Astrocyte (in vitro differentiated cells and primary cell): Measurements from ENCODE around the gene MAP1LC3B. TPM values are rescaled to one million over a fixed set of nuclear protein-coding genes. Genes with fewer than 3 reads are reported as not detected.

ENCODE experiments used
- DNase-seq: peaks from one replicate; pipeline ENCODE4 v3.0.0-alpha.2; 2010; ENCODE audit warnings: low read depth
- FAIRE-seq: peaks from 2 replicates; lab custom pipeline; 2011; peaks lifted over from hg19 to GRCh38; lab: Jason Lieb, UNC
- H2AFZ ChIP-seq: 2 replicates; pipeline ENCODE4 v1.6.0; 2012; ENCODE audit warnings: low read depth, low read length, inconsistent platforms
- H3K27ac ChIP-seq: 2 replicates; pipeline ENCODE4 v1.5.1; 2011; ENCODE audit warnings: low read depth, low read length, inconsistent platforms
- H3K27me3 ChIP-seq: 2 replicates; pipeline ENCODE4 v1.6.0; 2011; ENCODE audit warnings: low read length, inconsistent platforms; ENCODE audit not compliant: insufficient read depth
- H3K36me3 ChIP-seq: 2 replicates; pipeline ENCODE4 v1.5.1; 2011; ENCODE audit warnings: low read length, inconsistent platforms; ENCODE audit not compliant: insufficient read depth
- H3K4me1 ChIP-seq: 2 replicates; pipeline ENCODE4 v1.5.1; 2011; ENCODE audit warnings: low read length, inconsistent platforms; ENCODE audit not compliant: insufficient read depth
- H3K4me2 ChIP-seq: 2 replicates; pipeline ENCODE4 v1.6.0; 2012; ENCODE audit warnings: low read length, inconsistent platforms
- H3K4me3 ChIP-seq: 2 replicates; pipeline ENCODE4 v1.5.1; 2011; ENCODE audit warnings: low read depth, mild to moderate bottlenecking, low read length, inconsistent platforms; ENCODE audit not compliant: insufficient read depth
- H3K79me2 ChIP-seq: 2 replicates; pipeline ENCODE4 v1.6.0; 2012; ENCODE audit warnings: mild to moderate bottlenecking, low read length, inconsistent platforms; ENCODE audit not compliant: insufficient read depth
- H3K9ac ChIP-seq: 2 replicates; pipeline ENCODE4 v1.6.0; 2012; ENCODE audit warnings: mild to moderate bottlenecking, low read length, inconsistent platforms
- H3K9me3 ChIP-seq: 2 replicates; pipeline ENCODE4 v1.5.1; 2012; ENCODE audit warnings: low read depth, mild to moderate bottlenecking, low read length, inconsistent platforms; ENCODE audit not compliant: insufficient read depth
- H4K20me1 ChIP-seq: 2 replicates; pipeline ENCODE4 v1.6.0; 2012; ENCODE audit warnings: low read length, inconsistent platforms; ENCODE audit not compliant: insufficient read depth
- H3K27ac Mint-ChIP-seq: one replicate; pipeline ENCODE4 v1.8.0; 2021; ENCODE audit warnings: mild to moderate bottlenecking, mixed read lengths; ENCODE audit not compliant: unreplicated experiment
- H3K27me3 Mint-ChIP-seq: one replicate; pipeline ENCODE4 v1.8.0; 2021; ENCODE audit warnings: low read depth, mixed read lengths; ENCODE audit not compliant: unreplicated experiment
- H3K36me3 Mint-ChIP-seq: one replicate; pipeline ENCODE4 v1.8.0; 2021; ENCODE audit warnings: low read depth, mixed read lengths; ENCODE audit not compliant: unreplicated experiment
- H3K4me1 Mint-ChIP-seq: one replicate; pipeline ENCODE4 v1.8.0; 2021; ENCODE audit warnings: low read depth, mixed read lengths; ENCODE audit not compliant: unreplicated experiment
- H3K4me3 Mint-ChIP-seq: one replicate; pipeline ENCODE4 v1.8.0; 2021; ENCODE audit warnings: mild to moderate bottlenecking, moderate library complexity, mixed read lengths; ENCODE audit not compliant: unreplicated experiment
- H3K9me3 Mint-ChIP-seq: one replicate; pipeline ENCODE4 v1.8.0; 2021; ENCODE audit warnings: mild to moderate bottlenecking, mixed read lengths; ENCODE audit not compliant: unreplicated experiment
- EZH2 ChIP-seq: IDR thresholded peaks from 2 replicates; pipeline ENCODE4 v1.6.1; 2012; ENCODE audit warnings: mild to moderate bottlenecking, low read length, inconsistent platforms; ENCODE audit not compliant: insufficient read depth
- total RNA-seq: library from RNA; stranded (reverse); gene quantifications from 2 replicates; pipeline ENCODE4 v1.2.1, GENCODE V29; 2021
- TF ChIP-seq, protein P1 (sequence below): IDR thresholded peaks from 2 replicates; pipeline ENCODE4 v1.5.1; 2011; ENCODE audit warnings: low read depth, mild to moderate bottlenecking, inconsistent platforms, low read length, moderate library complexity; ENCODE audit not compliant: insufficient read depth

MAP1LC3B gene
- total RNA-seq, 1 donor from 2014 or later: 221 TPM

DNA sequence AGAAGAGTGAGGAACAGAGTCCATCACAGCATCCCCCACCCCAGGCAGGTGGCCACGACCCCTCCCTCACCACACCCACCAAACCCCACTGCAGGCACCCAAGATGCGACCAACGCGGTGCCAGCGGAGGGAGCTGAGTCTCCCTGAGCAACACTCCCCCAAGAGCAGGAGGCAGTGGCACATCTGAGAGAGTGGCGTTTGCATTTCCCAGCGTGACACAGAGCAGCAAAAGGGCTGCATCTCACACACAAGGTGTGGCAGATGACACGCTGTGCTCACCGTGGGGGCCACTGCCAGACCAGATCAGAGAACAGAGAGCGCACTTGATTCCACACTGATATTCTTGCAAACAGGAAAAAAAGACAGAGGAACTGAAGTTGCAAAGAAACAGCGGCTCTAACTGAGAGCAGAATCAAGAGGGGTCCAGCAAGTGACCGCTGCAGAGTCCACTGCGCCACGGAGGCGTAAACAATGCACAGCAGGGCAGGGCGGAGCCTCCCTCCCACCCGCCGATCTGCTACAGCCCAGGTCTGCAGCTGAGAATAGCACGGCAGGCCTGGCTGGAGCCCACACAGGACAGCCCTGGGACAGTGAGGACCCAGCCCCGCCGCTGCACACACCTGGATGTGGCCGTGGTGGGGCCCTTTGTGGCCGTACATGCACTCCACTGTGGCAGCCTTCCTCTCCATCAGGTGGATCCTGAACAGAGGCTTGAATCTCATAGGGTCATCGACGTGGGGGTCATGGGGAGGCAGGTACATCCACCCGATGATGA, 49.0 kb upstream of the MAP1LC3B start:
- H3K27ac Mint-ChIP-seq: no peak overlapping the region
- no peaks in the 10 kb centered on the region for H3K27me3 Mint-ChIP-seq
- H3K4me3 Mint-ChIP-seq: no peak overlapping the region
- no peak for DNase-seq
- Histone ChIP-seq H3K4me2 (no peak overlapping the region), H4K20me1 (peaks cover 55% of the 10 kb centered on the region), H3K9ac (no peak overlapping the region), H2AFZ (no peak overlapping the region), H3K9me3 (no peaks in the 10 kb centered on the region), H3K27me3 (no peaks in the 10 kb centered on the region), H3K36me3 (peaks cover 4% of the 10 kb centered on the region), H3K79me2 (peaks cover 22% of the 10 kb centered on the region), H3K4me3 (no peak overlapping the region), H3K4me1 (peaks cover 13% of the 10 kb centered on the region), H3K27ac (no peak overlapping the region)
- peaks cover 35% of the 10 kb centered on the region for H3K36me3 Mint-ChIP-seq
- H3K4me1 Mint-ChIP-seq: peaks cover 17% of the 10 kb centered on the region
- no peaks in the 10 kb centered on the region for H3K9me3 Mint-ChIP-seq
- no peak for FAIRE-seq
- TF ChIP-seq EZH2: no peak
- TF ChIP-seq, protein P1, sequence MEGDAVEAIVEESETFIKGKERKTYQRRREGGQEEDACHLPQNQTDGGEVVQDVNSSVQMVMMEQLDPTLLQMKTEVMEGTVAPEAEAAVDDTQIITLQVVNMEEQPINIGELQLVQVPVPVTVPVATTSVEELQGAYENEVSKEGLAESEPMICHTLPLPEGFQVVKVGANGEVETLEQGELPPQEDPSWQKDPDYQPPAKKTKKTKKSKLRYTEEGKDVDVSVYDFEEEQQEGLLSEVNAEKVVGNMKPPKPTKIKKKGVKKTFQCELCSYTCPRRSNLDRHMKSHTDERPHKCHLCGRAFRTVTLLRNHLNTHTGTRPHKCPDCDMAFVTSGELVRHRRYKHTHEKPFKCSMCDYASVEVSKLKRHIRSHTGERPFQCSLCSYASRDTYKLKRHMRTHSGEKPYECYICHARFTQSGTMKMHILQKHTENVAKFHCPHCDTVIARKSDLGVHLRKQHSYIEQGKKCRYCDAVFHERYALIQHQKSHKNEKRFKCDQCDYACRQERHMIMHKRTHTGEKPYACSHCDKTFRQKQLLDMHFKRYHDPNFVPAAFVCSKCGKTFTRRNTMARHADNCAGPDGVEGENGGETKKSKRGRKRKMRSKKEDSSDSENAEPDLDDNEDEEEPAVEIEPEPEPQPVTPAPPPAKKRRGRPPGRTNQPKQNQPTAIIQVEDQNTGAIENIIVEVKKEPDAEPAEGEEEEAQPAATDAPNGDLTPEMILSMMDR: no peak

DNA sequence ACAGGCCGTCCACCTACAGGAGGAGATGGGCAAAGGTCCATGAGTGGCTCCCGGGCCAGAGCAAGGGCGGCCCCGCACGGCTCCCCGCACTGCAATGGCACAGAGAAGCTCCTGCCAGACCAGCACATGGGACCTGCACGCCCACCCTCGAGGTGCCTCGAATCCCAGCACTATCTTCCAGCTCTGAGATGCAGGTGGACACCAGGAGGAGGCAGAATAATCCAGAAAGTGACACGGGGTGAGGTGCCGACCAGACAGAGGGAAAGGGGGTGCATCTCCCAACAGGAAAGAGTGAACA, 48.4 kb upstream of the MAP1LC3B start:
- Histone ChIP-seq H3K79me2 (peaks cover 27% of the 10 kb centered on the region), H3K4me3 (no peak overlapping the region), H2AFZ (no peak overlapping the region), H3K9ac (no peak overlapping the region), H3K4me2 (no peak overlapping the region), H3K27ac (no peak overlapping the region), H3K27me3 (no peaks in the 10 kb centered on the region), H4K20me1 (peaks cover 58% of the 10 kb centered on the region), H3K4me1 (peaks cover 13% of the 10 kb centered on the region), H3K36me3 (peaks cover 4% of the 10 kb centered on the region), H3K9me3 (no peaks in the 10 kb centered on the region)
- H3K4me3 Mint-ChIP-seq: no peak overlapping the region
- no peak overlapping the region for H3K27ac Mint-ChIP-seq
- FAIRE-seq: no peak
- H3K9me3 Mint-ChIP-seq: no peaks in the 10 kb centered on the region
- no peak for TF ChIP-seq EZH2
- TF ChIP-seq, protein P1: no peak
- peaks cover 32% of the 10 kb centered on the region for H3K36me3 Mint-ChIP-seq
- H3K27me3 Mint-ChIP-seq: no peaks in the 10 kb centered on the region
- H3K4me1 Mint-ChIP-seq: peaks cover 16% of the 10 kb centered on the region
- DNase-seq: no peak
